H9 (cell line): ENCODE data around the gene TRIO. TPM values are rescaled to one million over a fixed set of nuclear protein-coding genes. Genes with fewer than 3 reads are reported as not detected.

ENCODE experiments used
- DNase-seq: peaks from one replicate; pipeline ENCODE4 v3.0.0-alpha.2; 2017
- H2AFZ ChIP-seq: one replicate; pipeline ENCODE4 v1.6.1; 2013; ENCODE audit warnings: mild to moderate bottlenecking, low read length, control low read depth, moderate library complexity
- H2AK5ac ChIP-seq: 2 replicates; pipeline ENCODE4 v1.6.1; 2013; ENCODE audit warnings: low read length, control low read depth, mixed read lengths; ENCODE audit not compliant: insufficient read length
- H2BK120ac ChIP-seq: one replicate; pipeline ENCODE4 v1.6.1; 2013; ENCODE audit warnings: low read depth, mild to moderate bottlenecking, low read length, control low read depth, inconsistent platforms; ENCODE audit not compliant: poor library complexity, severe bottlenecking
- H2BK12ac ChIP-seq: 2 replicates; pipeline ENCODE4 v1.6.1; 2013; ENCODE audit warnings: low read length, control low read depth, mixed read lengths, low read depth; ENCODE audit not compliant: insufficient read length
- H2BK15ac ChIP-seq: 2 replicates; pipeline ENCODE4 v1.6.1; 2013; ENCODE audit warnings: low read depth, low read length, control low read depth
- H2BK20ac ChIP-seq: one replicate; pipeline ENCODE4 v1.6.1; 2013; ENCODE audit warnings: low read depth, mild to moderate bottlenecking, low read length, control low read depth, inconsistent platforms; ENCODE audit not compliant: poor library complexity, severe bottlenecking
- H2BK5ac ChIP-seq: 2 replicates; pipeline ENCODE4 v1.6.1; 2013; ENCODE audit warnings: low read length, control low read depth, mixed read lengths; ENCODE audit not compliant: insufficient read length
- H3K14ac ChIP-seq: 2 replicates; pipeline ENCODE4 v1.6.1; 2013; ENCODE audit warnings: low read length, control low read depth; ENCODE audit not compliant: insufficient read depth
- H3K18ac ChIP-seq: 2 replicates; pipeline ENCODE4 v1.6.1; 2013; ENCODE audit warnings: low read depth, mild to moderate bottlenecking, mixed read lengths, low read length, control low read depth; ENCODE audit not compliant: insufficient read length
- H3K23ac ChIP-seq: 2 replicates; pipeline ENCODE4 v1.6.1; 2013; ENCODE audit warnings: low read length, control low read depth, mixed read lengths, low read depth; ENCODE audit not compliant: insufficient read length
- H3K23me2 ChIP-seq: 2 replicates; pipeline ENCODE4 v1.6.1; 2013; ENCODE audit warnings: low read depth, mild to moderate bottlenecking, mixed read lengths, low read length, control low read depth; ENCODE audit not compliant: insufficient read length, poor library complexity, severe bottlenecking
- H3K27ac ChIP-seq: 2 replicates; pipeline ENCODE4 v1.5.1; 2013; ENCODE audit warnings: low read length, control low read depth, mixed read lengths, low read depth; ENCODE audit not compliant: insufficient read length
- H3K27me3 ChIP-seq: 2 replicates; pipeline ENCODE4 v1.6.1; 2013; ENCODE audit warnings: low read length, control low read depth, inconsistent platforms; ENCODE audit not compliant: insufficient read depth
- H3K4ac ChIP-seq: 2 replicates; pipeline ENCODE4 v1.6.1; 2013; ENCODE audit warnings: low read depth, mild to moderate bottlenecking, control low read depth, inconsistent platforms, low read length, moderate library complexity
- H3K4me1 ChIP-seq: 2 replicates; pipeline ENCODE4 v1.6.1; 2013; ENCODE audit warnings: low read length, control low read depth, inconsistent platforms; ENCODE audit not compliant: insufficient read depth
- H3K4me2 ChIP-seq: 2 replicates; pipeline ENCODE4 v1.6.1; 2013; ENCODE audit warnings: low read length, control low read depth, mixed read lengths; ENCODE audit not compliant: insufficient read length, insufficient read depth
- H3K56ac ChIP-seq: 2 replicates; pipeline ENCODE4 v1.6.1; 2013; ENCODE audit warnings: low read depth, mild to moderate bottlenecking, mixed read lengths, low read length, control low read depth; ENCODE audit not compliant: insufficient read length
- H3K79me1 ChIP-seq: 2 replicates; pipeline ENCODE4 v1.6.1; 2013; ENCODE audit warnings: low read depth, mild to moderate bottlenecking, moderate library complexity, low read length, control low read depth, inconsistent platforms; ENCODE audit not compliant: insufficient read depth, poor library complexity, severe bottlenecking
- H3K79me2 ChIP-seq: 2 replicates; pipeline ENCODE4 v1.6.1; 2013; ENCODE audit warnings: low read length, control low read depth, inconsistent platforms; ENCODE audit not compliant: insufficient read depth
- H3K9ac ChIP-seq: 2 replicates; pipeline ENCODE4 v1.6.1; 2013; ENCODE audit warnings: low read length, control low read depth, mixed read lengths; ENCODE audit not compliant: insufficient read length; ENCODE audit errors: extremely low read depth
- H3K9me3 ChIP-seq: one replicate; pipeline ENCODE4 v1.6.1; 2013; ENCODE audit warnings: low read depth, low read length, inconsistent platforms; ENCODE audit not compliant: control insufficient read depth
- H3T11ph ChIP-seq: one replicate; pipeline ENCODE4 v1.6.1; 2013; ENCODE audit warnings: mild to moderate bottlenecking, low read length, control low read depth, inconsistent platforms
- H4K20me1 ChIP-seq: one replicate; pipeline ENCODE4 v1.6.1; 2013; ENCODE audit not compliant: control insufficient read depth, insufficient read length, insufficient read depth
- H4K5ac ChIP-seq: 2 replicates; pipeline ENCODE4 v1.6.1; 2013; ENCODE audit warnings: low read depth, mild to moderate bottlenecking, mixed read lengths, low read length, control low read depth; ENCODE audit not compliant: insufficient read length
- H4K8ac ChIP-seq: replicated peaks from 2 replicates; pipeline ENCODE4 v1.6.1; 2013; ENCODE audit warnings: low read length, control low read depth, mixed read lengths, low read depth; ENCODE audit not compliant: insufficient read length
- H4K91ac ChIP-seq: 2 replicates; pipeline ENCODE4 v1.6.1; 2013; ENCODE audit warnings: low read depth, mild to moderate bottlenecking, moderate library complexity, mixed read lengths, low read length, control low read depth; ENCODE audit not compliant: insufficient read length
- H3K27ac Mint-ChIP-seq, 3 experiments: 2 replicates in 2 of 3; 3 replicates in 1 of 3; pipeline ENCODE4 v1.8.0; 2020 to 2021; ENCODE audit warnings: mixed read lengths in 3 of 3, mild to moderate bottlenecking in 1 of 3, moderate library complexity in 1 of 3
- H3K27me3 Mint-ChIP-seq: 2 replicates; pipeline ENCODE4 v1.8.0; 2021; ENCODE audit warnings: low read depth, mild to moderate bottlenecking, moderate library complexity, mixed read lengths
- H3K36me3 Mint-ChIP-seq, 3 experiments: 2 replicates in 2 of 3; 3 replicates in 1 of 3; pipeline ENCODE4 v1.8.0; 2020 to 2021; ENCODE audit warnings: low read depth in 3 of 3, mixed read lengths in 3 of 3; ENCODE audit not compliant: insufficient read depth in 1 of 3
- H3K4me1 Mint-ChIP-seq, 2 experiments: 2 replicates each; pipeline ENCODE4 v1.8.0; 2020; ENCODE audit warnings: mixed read lengths in 2 of 2
- H3K4me3 Mint-ChIP-seq, 2 experiments: 2 replicates in 1 of 2; 3 replicates in 1 of 2; pipeline ENCODE4 v1.8.0; 2020 to 2021; ENCODE audit warnings: mild to moderate bottlenecking in 2 of 2, mixed read lengths in 2 of 2, moderate library complexity in 1 of 2
- H3K9me3 Mint-ChIP-seq, 2 experiments: 2 replicates in 1 of 2; 3 replicates in 1 of 2; pipeline ENCODE4 v1.8.0; 2020; ENCODE audit warnings: mild to moderate bottlenecking in 2 of 2, mixed read lengths in 2 of 2, moderate library complexity in 1 of 2
- WGBS: extraction: QIAGEN DNeasy Blood & Tissue Kit; methylation state at CpG from one replicate; pipeline ENCODE4 v1.1.7; 2013; ENCODE audit warnings: missing lambda C conversion rate, low lambda C conversion rate, mixed read lengths; ENCODE audit not compliant: insufficient read length; ENCODE audit errors: extremely low coverage; 5-methylcytosine and 5-hydroxymethylcytosine counted together
- total RNA-seq: library from RNA; stranded (reverse); gene quantifications from 2 replicates; pipeline ENCODE4 v1.2.1, GENCODE V29; 2021
- TF ChIP-seq, protein P1 (sequence below): fragments of 200-600 bp; sonication (generic); conservative IDR thresholded peaks from 3 replicates; pipeline ENCODE4 v1.8.0; 2021; ENCODE audit warnings: antibody characterized with exemption, mild to moderate bottlenecking

The TRIO gene
- total RNA-seq, 1 experiment from 2014 or later = 87.8 TPM

DNA sequence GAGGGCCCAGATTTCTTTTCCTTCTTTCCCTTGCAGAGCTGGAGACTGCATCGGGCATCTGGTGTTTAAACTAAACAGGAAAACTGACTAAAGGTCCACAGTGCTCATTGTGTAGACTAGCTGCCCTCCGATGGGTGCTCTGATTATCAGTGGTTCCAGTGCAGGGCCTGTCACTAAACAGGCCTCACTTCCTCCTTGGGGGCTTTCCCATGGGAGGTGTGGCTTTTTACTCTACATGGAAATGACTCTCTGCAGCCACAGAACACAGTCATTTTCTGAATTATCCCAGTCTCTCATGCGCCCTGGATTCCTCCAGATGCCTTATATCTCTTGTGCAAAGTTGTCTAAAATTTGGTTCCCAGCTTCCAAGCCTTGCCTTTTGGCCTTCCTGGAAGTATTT, 199.2 kb downstream of the TRIO start:
- H3K4ac ChIP-seq = no peak overlapping the region
- peaks cover 35 to 38% of the 10 kb centered on the region in 2 experiments for H3K4me1 Mint-ChIP-seq
- no peak for DNase-seq
- no peak overlapping the region for H3T11ph ChIP-seq
- TF ChIP-seq, protein P1, sequence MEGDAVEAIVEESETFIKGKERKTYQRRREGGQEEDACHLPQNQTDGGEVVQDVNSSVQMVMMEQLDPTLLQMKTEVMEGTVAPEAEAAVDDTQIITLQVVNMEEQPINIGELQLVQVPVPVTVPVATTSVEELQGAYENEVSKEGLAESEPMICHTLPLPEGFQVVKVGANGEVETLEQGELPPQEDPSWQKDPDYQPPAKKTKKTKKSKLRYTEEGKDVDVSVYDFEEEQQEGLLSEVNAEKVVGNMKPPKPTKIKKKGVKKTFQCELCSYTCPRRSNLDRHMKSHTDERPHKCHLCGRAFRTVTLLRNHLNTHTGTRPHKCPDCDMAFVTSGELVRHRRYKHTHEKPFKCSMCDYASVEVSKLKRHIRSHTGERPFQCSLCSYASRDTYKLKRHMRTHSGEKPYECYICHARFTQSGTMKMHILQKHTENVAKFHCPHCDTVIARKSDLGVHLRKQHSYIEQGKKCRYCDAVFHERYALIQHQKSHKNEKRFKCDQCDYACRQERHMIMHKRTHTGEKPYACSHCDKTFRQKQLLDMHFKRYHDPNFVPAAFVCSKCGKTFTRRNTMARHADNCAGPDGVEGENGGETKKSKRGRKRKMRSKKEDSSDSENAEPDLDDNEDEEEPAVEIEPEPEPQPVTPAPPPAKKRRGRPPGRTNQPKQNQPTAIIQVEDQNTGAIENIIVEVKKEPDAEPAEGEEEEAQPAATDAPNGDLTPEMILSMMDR = no peak
- no peak overlapping the region for H4K5ac ChIP-seq
- H3K4me3 Mint-ChIP-seq = peak overlapping the region; percentile 29 to 42; a peak in 3 of 5 replicates
- H3K9ac ChIP-seq = no peak overlapping the region
- H3K79me1 ChIP-seq = no peaks in the 10 kb centered on the region
- peaks cover 4 to 5% of the 10 kb centered on the region in 2 experiments; a peak in 3 of 5 replicates for H3K9me3 Mint-ChIP-seq
- H3K27ac ChIP-seq = peak overlapping the region; percentile 97
- no peak overlapping the region for H2AK5ac ChIP-seq
- no peak overlapping the region for H2BK5ac ChIP-seq
- H3K79me2 ChIP-seq = no peaks in the 10 kb centered on the region; the same call in 1 of the 2 replicates
- no peak overlapping the region for H2BK20ac ChIP-seq
- no peaks in the 10 kb centered on the region for H3K27me3 ChIP-seq
- peak overlapping the region; percentile 28 to 91 (median 91) for H3K27ac Mint-ChIP-seq
- H3K9me3 ChIP-seq = no peaks in the 10 kb centered on the region
- no CpG with 5 or more reads among the region's 3 CpGs for WGBS
- H4K91ac ChIP-seq = no peak overlapping the region
- H3K4me2 ChIP-seq = peak overlapping the region; percentile 19
- H3K23ac ChIP-seq = no peak overlapping the region
- H2BK15ac ChIP-seq = no peak overlapping the region
- H3K18ac ChIP-seq = no peak overlapping the region
- H3K23me2 ChIP-seq = no peaks in the 10 kb centered on the region
- H3K27me3 Mint-ChIP-seq = peaks cover 3% of the 10 kb centered on the region; the same call in 1 of the 2 replicates
- no peak overlapping the region for H4K8ac ChIP-seq
- no peak overlapping the region for H3K56ac ChIP-seq
- no peaks in the 10 kb centered on the region for H4K20me1 ChIP-seq
- peaks cover 35 to 52% (median 51%) of the 10 kb centered on the region in 3 experiments for H3K36me3 Mint-ChIP-seq
- H2BK120ac ChIP-seq = no peak overlapping the region
- H3K4me1 ChIP-seq = peaks cover 16% of the 10 kb centered on the region
- H2AFZ ChIP-seq = no peak overlapping the region
- H3K14ac ChIP-seq = peak overlapping the region; percentile 1; the same call in 1 of the 2 replicates
- H2BK12ac ChIP-seq = no peak overlapping the region
